Osteocyte (in vitro differentiated cells): ENCODE data around the gene TCP11. TPM values are rescaled to one million over a fixed set of nuclear protein-coding genes. Genes with fewer than 3 reads are reported as not detected.

Source experiments
- DNase-seq: peaks from one replicate; pipeline ENCODE4 v3.0.0; 2021; ENCODE audit warnings: mixed read lengths; ENCODE audit not compliant: unreplicated experiment; ENCODE audit errors: extremely low spot score
- H3K27ac Mint-ChIP-seq: one replicate; pipeline ENCODE4 v1.8.0; 2021; ENCODE audit warnings: mild to moderate bottlenecking, mixed read lengths; ENCODE audit not compliant: unreplicated experiment
- H3K27me3 Mint-ChIP-seq: one replicate; pipeline ENCODE4 v1.8.0; 2021; ENCODE audit warnings: mixed read lengths; ENCODE audit not compliant: unreplicated experiment
- H3K36me3 Mint-ChIP-seq: one replicate; pipeline ENCODE4 v1.8.0; 2021; ENCODE audit warnings: mixed read lengths; ENCODE audit not compliant: unreplicated experiment
- H3K4me1 Mint-ChIP-seq: one replicate; pipeline ENCODE4 v1.8.0; 2021; ENCODE audit warnings: mixed read lengths; ENCODE audit not compliant: unreplicated experiment
- H3K4me3 Mint-ChIP-seq: one replicate; pipeline ENCODE4 v1.8.0; 2021; ENCODE audit warnings: mild to moderate bottlenecking, moderate library complexity, mixed read lengths; ENCODE audit not compliant: unreplicated experiment
- H3K9me3 Mint-ChIP-seq: one replicate; pipeline ENCODE4 v1.8.0; 2021; ENCODE audit warnings: mixed read lengths; ENCODE audit not compliant: unreplicated experiment
- CTCF ChIP-seq: fragments of 200-600 bp; sonication (generic); IDR thresholded peaks from 2 replicates; pipeline ENCODE4 v1.5.0; 2021; ENCODE audit warnings: antibody characterized with exemption, mild to moderate bottlenecking, moderate library complexity
- total RNA-seq: library from RNA; stranded (reverse); gene quantifications from 2 replicates; pipeline ENCODE4 v1.2.1, GENCODE V29; 2021

The TCP11 gene
- total RNA-seq, 1 donor from 2014 or later, result 0.43 TPM

DNA sequence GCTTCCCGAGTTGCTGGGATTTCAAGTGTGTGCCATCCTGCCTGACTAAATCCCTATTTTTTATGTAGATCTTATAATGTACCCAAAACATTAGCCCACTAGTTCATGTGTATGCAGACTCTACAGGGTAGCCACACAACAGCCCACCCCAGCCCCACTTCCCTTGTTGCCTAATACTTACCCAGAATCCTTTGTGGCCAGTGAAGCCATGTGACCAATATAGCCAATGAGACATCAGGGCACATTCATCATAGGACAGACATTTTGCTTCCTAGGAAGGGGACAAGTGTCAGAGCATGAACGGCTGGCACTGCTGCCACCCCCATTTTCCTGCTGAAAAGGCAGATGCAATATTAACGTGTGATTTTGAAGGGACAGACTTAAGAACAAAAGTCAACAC lies 36.0 kb upstream of the TCP11 start:
- no peak for DNase-seq
- H3K27ac Mint-ChIP-seq, result no peak overlapping the region
- no peaks in the 10 kb centered on the region for H3K9me3 Mint-ChIP-seq

GRCh38 chr6:35176301-35177024 lies 35.3 kb upstream of the TCP11 start:
- no peak overlapping the region for H3K27ac Mint-ChIP-seq
- no peaks in the 10 kb centered on the region for H3K9me3 Mint-ChIP-seq
- H3K27me3 Mint-ChIP-seq, result no peaks in the 10 kb centered on the region
- H3K36me3 Mint-ChIP-seq, result no peaks in the 10 kb centered on the region
- no peak for DNase-seq
- H3K4me1 Mint-ChIP-seq, result peaks cover 54% of the 10 kb centered on the region
- H3K4me3 Mint-ChIP-seq, result no peak overlapping the region
- TF ChIP-seq CTCF, result no peak

More for the DNA sequence above, 36.0 kb upstream of the TCP11 start:
- TF ChIP-seq CTCF, result no peak
- Mint-ChIP-seq H3K4me1 (peaks cover 59% of the 10 kb centered on the region), H3K36me3 (no peaks in the 10 kb centered on the region), H3K27me3 (no peaks in the 10 kb centered on the region), H3K4me3 (no peak overlapping the region)

GRCh38 chr6:35174501-35174900 lies 33.4 kb upstream of the TCP11 start:
- H3K4me1 Mint-ChIP-seq, result peaks cover 41% of the 10 kb centered on the region
- no peak overlapping the region for H3K4me3 Mint-ChIP-seq
- H3K27ac Mint-ChIP-seq, result no peak overlapping the region
- H3K9me3 Mint-ChIP-seq, result no peaks in the 10 kb centered on the region
- H3K36me3 Mint-ChIP-seq, result no peaks in the 10 kb centered on the region
- TF ChIP-seq CTCF, result no peak
- no peaks in the 10 kb centered on the region for H3K27me3 Mint-ChIP-seq
- no peak for DNase-seq

DNA sequence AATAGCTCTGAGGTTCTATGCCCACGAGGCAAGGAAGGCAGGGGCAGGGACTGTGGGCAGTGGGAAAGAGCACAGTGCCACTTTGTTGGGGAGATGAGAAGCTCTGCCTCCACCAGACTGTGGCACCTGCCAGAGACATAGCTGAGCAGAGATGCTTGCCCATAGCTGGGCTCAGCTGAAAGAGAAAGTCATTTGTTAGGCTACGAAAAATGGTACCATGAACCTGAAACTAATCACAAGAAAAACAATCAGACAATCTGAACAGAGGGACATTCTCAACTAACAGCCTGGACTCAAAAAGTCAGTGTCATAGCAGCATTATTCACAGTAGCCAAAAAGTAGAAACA lies 32.9 kb upstream of the TCP11 start:
- no peak for DNase-seq
- no peak overlapping the region for H3K27ac Mint-ChIP-seq
- H3K36me3 Mint-ChIP-seq, result no peaks in the 10 kb centered on the region
- H3K9me3 Mint-ChIP-seq, result no peaks in the 10 kb centered on the region
- H3K4me3 Mint-ChIP-seq, result no peak overlapping the region
- H3K4me1 Mint-ChIP-seq, result peaks cover 36% of the 10 kb centered on the region
- no peaks in the 10 kb centered on the region for H3K27me3 Mint-ChIP-seq
- TF ChIP-seq CTCF, result no peak

- no peak for TF ChIP-seq CTCF
- DNase-seq, result no peak
- Mint-ChIP-seq H3K36me3 (no peaks in the 10 kb centered on the region), H3K4me1 (peaks cover 31% of the 10 kb centered on the region), H3K4me3 (no peak overlapping the region), H3K27me3 (no peaks in the 10 kb centered on the region), H3K9me3 (no peaks in the 10 kb centered on the region), H3K27ac (no peak overlapping the region)
These were observed 32.4 kb upstream of the TCP11 start for GRCh38 chr6:35173427-35174087.
